Neural cell (in vitro differentiated cells): ENCODE results near the gene PRTG. TPM values are rescaled to one million over a fixed set of nuclear protein-coding genes. Genes with fewer than 3 reads are reported as not detected.
A peak's percentile ranks its signal among the peaks of the same experiment; 100 is the strongest.

Experiments used
- H2AFZ ChIP-seq: fragments of 200-600, 300-800 bp; sonication (generic), shearing (Covaris generic); 2 replicates; pipeline ENCODE4 v1.6.0; 2014; ENCODE audit warnings: low read depth, mild to moderate bottlenecking, antibody characterized with exemption, low read length, moderate library complexity
- H3F3A ChIP-seq: fragments of 200-600 bp; shearing (Covaris generic); 2 replicates; pipeline ENCODE4 v1.6.1; 2016; ENCODE audit warnings: mild to moderate bottlenecking, moderate library complexity, mixed read lengths, antibody characterized with exemption, low read length; ENCODE audit not compliant: insufficient read depth, poor library complexity, severe bottlenecking
- H3K27ac ChIP-seq: fragments of 200-600, 300-800 bp; sonication (generic), shearing (Covaris generic); 2 replicates; pipeline ENCODE4 v1.5.1; 2014; ENCODE audit warnings: mild to moderate bottlenecking, low read length, moderate library complexity
- H3K27me3 ChIP-seq: fragments of 300-800, 200-600 bp; sonication (generic), shearing (Covaris generic); 2 replicates; pipeline ENCODE4 v1.6.0; 2014; ENCODE audit warnings: mild to moderate bottlenecking, low read depth, low read length, moderate library complexity; ENCODE audit not compliant: insufficient read depth
- H3K36me3 ChIP-seq: fragments of 300-800, 200-600 bp; sonication (generic), shearing (Covaris generic); 2 replicates; pipeline ENCODE4 v1.5.1; 2014; ENCODE audit warnings: mild to moderate bottlenecking, antibody characterized with exemption, low read length, moderate library complexity; ENCODE audit not compliant: insufficient read depth
- H3K4me2 ChIP-seq: fragments of 300-800, 200-600 bp; sonication (generic), shearing (Covaris generic); 2 replicates; pipeline ENCODE4 v1.6.0; 2014; ENCODE audit warnings: mild to moderate bottlenecking, low read length
- H3K4me3 ChIP-seq: fragments of 300-800, 200-600 bp; sonication (generic), shearing (Covaris generic); 2 replicates; pipeline ENCODE4 v1.5.1; 2014; ENCODE audit warnings: mild to moderate bottlenecking, low read length, moderate library complexity
- H3K79me2 ChIP-seq: fragments of 200-600 bp; shearing (Covaris generic); replicated peaks from 2 replicates; pipeline ENCODE4 v1.6.0; 2014; ENCODE audit warnings: mild to moderate bottlenecking, low read length, moderate library complexity; ENCODE audit not compliant: insufficient read depth
- H3K9ac ChIP-seq: fragments of 300-800, 200-600 bp; sonication (generic), shearing (Covaris generic); 2 replicates; pipeline ENCODE4 v1.6.1; 2016; ENCODE audit warnings: mild to moderate bottlenecking, low read length, mixed read lengths
- H3K9me2 ChIP-seq: fragments of 200-600 bp; shearing (Covaris generic); 2 replicates; pipeline ENCODE4 v1.6.1; 2016; ENCODE audit warnings: mild to moderate bottlenecking, low read length, mixed read lengths; ENCODE audit not compliant: insufficient read depth
- H3K9me3 ChIP-seq: fragments of 200-600, 300-800 bp; sonication (generic), shearing (Covaris generic); 2 replicates; pipeline ENCODE4 v1.6.1; 2016; ENCODE audit warnings: mild to moderate bottlenecking, mixed run types, low read length, moderate library complexity, mixed read lengths
- H4K20me1 ChIP-seq: fragments of 200-600 bp; shearing (Covaris generic); 2 replicates; pipeline ENCODE4 v1.6.1; 2016; ENCODE audit warnings: mild to moderate bottlenecking, mixed run types; ENCODE audit not compliant: insufficient read depth
- EP300 ChIP-seq: fragments of 450-650 bp; conservative IDR thresholded peaks from 2 replicates; pipeline ENCODE4 v1.6.1; 2014; ENCODE audit warnings: antibody characterized with exemption, mild to moderate bottlenecking, moderate library complexity; ENCODE audit not compliant: poor library complexity, severe bottlenecking
- EZH2 ChIP-seq: fragments of 200-600, 300-800 bp; shearing (Covaris generic), sonication (generic); IDR thresholded peaks from 2 replicates; pipeline ENCODE4 v1.6.1; 2014; ENCODE audit warnings: antibody characterized with exemption, low read length, borderline replicate concordance, mild to moderate bottlenecking; ENCODE audit not compliant: insufficient read depth, poor library complexity, severe bottlenecking
- MXI1 ChIP-seq: fragments of 450-650 bp; conservative IDR thresholded peaks from 2 replicates; pipeline ENCODE4 v1.6.1; 2014; ENCODE audit warnings: antibody characterized with exemption, mild to moderate bottlenecking; ENCODE audit not compliant: poor library complexity, severe bottlenecking
- POLR2AphosphoS5 ChIP-seq: IDR thresholded peaks from 2 replicates; pipeline ENCODE4 v1.6.1; 2012
- RAD21 ChIP-seq: fragments of 450-650 bp; conservative IDR thresholded peaks from 2 replicates; pipeline ENCODE4 v1.6.1; 2014; ENCODE audit warnings: antibody characterized with exemption, mild to moderate bottlenecking, moderate library complexity
- SMC3 ChIP-seq: fragments of 450-650 bp; conservative IDR thresholded peaks from 2 replicates; pipeline ENCODE4 v1.6.1; 2014; ENCODE audit warnings: antibody characterized with exemption, mild to moderate bottlenecking, moderate library complexity; ENCODE audit not compliant: poor library complexity
- TAF1 ChIP-seq: IDR thresholded peaks from 2 replicates; pipeline ENCODE4 v1.6.1; 2012; ENCODE audit warnings: low read depth
- polyA plus RNA-seq: library from polyadenylated mRNA; depleted of rRNA; stranded (reverse); fragments of >200 nt; gene quantifications from 2 replicates; pipeline ENCODE4 v1.2.3, GENCODE V29; 2014
- TF ChIP-seq, protein P1 (sequence below): IDR thresholded peaks from 2 replicates; pipeline ENCODE4 v1.6.1; 2012; ENCODE audit warnings: borderline replicate concordance
- TF ChIP-seq, protein P2 (sequence below): fragments of 450-650 bp; IDR thresholded peaks from 2 replicates; pipeline ENCODE4 v1.5.1; 2014; ENCODE audit warnings: antibody characterized with exemption, mild to moderate bottlenecking, moderate library complexity; ENCODE audit not compliant: poor library complexity, severe bottlenecking

Gene PRTG
- polyA plus RNA-seq, 1 donor from 2014 or later = 3.8 TPM

DNA sequence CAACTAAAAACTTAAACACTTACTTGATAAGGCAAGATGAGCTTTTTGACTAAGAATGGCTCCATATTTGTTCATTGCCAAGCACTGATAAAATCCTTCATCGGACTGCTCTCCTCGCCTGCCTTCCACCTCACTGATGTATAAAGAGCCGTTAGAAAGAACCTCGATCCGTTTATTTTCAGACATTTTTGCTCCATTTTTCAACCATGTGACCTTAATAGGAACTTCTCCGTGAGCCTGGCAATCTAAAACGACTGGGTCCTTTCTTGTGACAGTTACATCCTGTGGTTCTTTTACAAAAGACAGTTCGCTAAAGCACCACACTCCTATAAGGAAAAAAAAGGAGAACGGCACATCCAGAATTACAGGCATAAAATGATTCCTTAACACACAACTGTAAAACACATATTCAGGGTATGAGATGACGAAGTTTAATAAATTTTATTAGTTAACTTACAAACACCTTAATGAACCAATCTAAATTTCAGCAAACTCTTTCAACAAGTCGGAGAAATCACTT lies 2.5 kb downstream of the PRTG start:
- H3K79me2 ChIP-seq = peaks cover 21% of the 10 kb centered on the region
- peak overlapping the region; percentile 91 for H3K4me3 ChIP-seq
- peaks cover 20% of the 10 kb centered on the region for H3K27me3 ChIP-seq
- H2AFZ ChIP-seq = no peak overlapping the region
- no peaks in the 10 kb centered on the region for H3K36me3 ChIP-seq
- no peaks in the 10 kb centered on the region for H3K9me2 ChIP-seq
- H3K4me2 ChIP-seq = no peak overlapping the region
- no peaks in the 10 kb centered on the region for H3F3A ChIP-seq
- no peak overlapping the region for H3K27ac ChIP-seq
- no peak overlapping the region for H3K9ac ChIP-seq
- TF ChIP-seq EP300 (no peak), EZH2 (no peak), TAF1 (no peak), RAD21 (no peak), SMC3 (no peak), POLR2AphosphoS5 (no peak), MXI1 (no peak)
- TF ChIP-seq, protein P1, sequence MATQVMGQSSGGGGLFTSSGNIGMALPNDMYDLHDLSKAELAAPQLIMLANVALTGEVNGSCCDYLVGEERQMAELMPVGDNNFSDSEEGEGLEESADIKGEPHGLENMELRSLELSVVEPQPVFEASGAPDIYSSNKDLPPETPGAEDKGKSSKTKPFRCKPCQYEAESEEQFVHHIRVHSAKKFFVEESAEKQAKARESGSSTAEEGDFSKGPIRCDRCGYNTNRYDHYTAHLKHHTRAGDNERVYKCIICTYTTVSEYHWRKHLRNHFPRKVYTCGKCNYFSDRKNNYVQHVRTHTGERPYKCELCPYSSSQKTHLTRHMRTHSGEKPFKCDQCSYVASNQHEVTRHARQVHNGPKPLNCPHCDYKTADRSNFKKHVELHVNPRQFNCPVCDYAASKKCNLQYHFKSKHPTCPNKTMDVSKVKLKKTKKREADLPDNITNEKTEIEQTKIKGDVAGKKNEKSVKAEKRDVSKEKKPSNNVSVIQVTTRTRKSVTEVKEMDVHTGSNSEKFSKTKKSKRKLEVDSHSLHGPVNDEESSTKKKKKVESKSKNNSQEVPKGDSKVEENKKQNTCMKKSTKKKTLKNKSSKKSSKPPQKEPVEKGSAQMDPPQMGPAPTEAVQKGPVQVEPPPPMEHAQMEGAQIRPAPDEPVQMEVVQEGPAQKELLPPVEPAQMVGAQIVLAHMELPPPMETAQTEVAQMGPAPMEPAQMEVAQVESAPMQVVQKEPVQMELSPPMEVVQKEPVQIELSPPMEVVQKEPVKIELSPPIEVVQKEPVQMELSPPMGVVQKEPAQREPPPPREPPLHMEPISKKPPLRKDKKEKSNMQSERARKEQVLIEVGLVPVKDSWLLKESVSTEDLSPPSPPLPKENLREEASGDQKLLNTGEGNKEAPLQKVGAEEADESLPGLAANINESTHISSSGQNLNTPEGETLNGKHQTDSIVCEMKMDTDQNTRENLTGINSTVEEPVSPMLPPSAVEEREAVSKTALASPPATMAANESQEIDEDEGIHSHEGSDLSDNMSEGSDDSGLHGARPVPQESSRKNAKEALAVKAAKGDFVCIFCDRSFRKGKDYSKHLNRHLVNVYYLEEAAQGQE = no peak
- TF ChIP-seq, protein P2, sequence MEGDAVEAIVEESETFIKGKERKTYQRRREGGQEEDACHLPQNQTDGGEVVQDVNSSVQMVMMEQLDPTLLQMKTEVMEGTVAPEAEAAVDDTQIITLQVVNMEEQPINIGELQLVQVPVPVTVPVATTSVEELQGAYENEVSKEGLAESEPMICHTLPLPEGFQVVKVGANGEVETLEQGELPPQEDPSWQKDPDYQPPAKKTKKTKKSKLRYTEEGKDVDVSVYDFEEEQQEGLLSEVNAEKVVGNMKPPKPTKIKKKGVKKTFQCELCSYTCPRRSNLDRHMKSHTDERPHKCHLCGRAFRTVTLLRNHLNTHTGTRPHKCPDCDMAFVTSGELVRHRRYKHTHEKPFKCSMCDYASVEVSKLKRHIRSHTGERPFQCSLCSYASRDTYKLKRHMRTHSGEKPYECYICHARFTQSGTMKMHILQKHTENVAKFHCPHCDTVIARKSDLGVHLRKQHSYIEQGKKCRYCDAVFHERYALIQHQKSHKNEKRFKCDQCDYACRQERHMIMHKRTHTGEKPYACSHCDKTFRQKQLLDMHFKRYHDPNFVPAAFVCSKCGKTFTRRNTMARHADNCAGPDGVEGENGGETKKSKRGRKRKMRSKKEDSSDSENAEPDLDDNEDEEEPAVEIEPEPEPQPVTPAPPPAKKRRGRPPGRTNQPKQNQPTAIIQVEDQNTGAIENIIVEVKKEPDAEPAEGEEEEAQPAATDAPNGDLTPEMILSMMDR = no peak
- no peaks in the 10 kb centered on the region for H3K9me3 ChIP-seq
- H4K20me1 ChIP-seq = no peaks in the 10 kb centered on the region

GRCh38 chr15:55739641-55740040 lies 3.3 kb downstream of the PRTG start:
- H3K4me3 ChIP-seq = no peak overlapping the region
- no peak overlapping the region for H3K9ac ChIP-seq
- H3K9me3 ChIP-seq = no peaks in the 10 kb centered on the region
- no peaks in the 10 kb centered on the region for H3K36me3 ChIP-seq
- H2AFZ ChIP-seq = no peak overlapping the region
- peaks cover 20% of the 10 kb centered on the region for H3K27me3 ChIP-seq
- no peaks in the 10 kb centered on the region for H3K9me2 ChIP-seq
- H3K79me2 ChIP-seq = peaks cover 21% of the 10 kb centered on the region
- no peak overlapping the region for H3K4me2 ChIP-seq
- H3F3A ChIP-seq = no peaks in the 10 kb centered on the region
- H3K27ac ChIP-seq = no peak overlapping the region
- no peak for TF ChIP-seq EP300
- no peak for TF ChIP-seq POLR2AphosphoS5
- TF ChIP-seq SMC3 = no peak
- TF ChIP-seq EZH2 = no peak
- TF ChIP-seq, protein P2 = no peak
- no peak for TF ChIP-seq TAF1
- no peak for TF ChIP-seq MXI1
- TF ChIP-seq, protein P1 = no peak
- TF ChIP-seq RAD21 = no peak
- H4K20me1 ChIP-seq = no peaks in the 10 kb centered on the region
